Stimulated activated naive CD8-positive, alpha-beta T cell treated with anti-CD3 and anti-CD28 coated beads, Interleukin-15, Interleukin-2, amounts not matched to agents 100 ng/mL and 50 ng/mL, for 24 hours (primary cell): Measurements from ENCODE around the gene KCTD4.
"Not testable (repeated sequence)": the region's sequence is repeated elsewhere in the genome, so short reads cannot be mapped to it uniquely, and the experiment has no call there.

Source experiments
- H3K27ac Mint-ChIP-seq: one replicate; pipeline ENCODE4 v1.8.0; 2021; ENCODE audit warnings: mild to moderate bottlenecking, mixed read lengths
- H3K27me3 Mint-ChIP-seq: one replicate; pipeline ENCODE4 v1.8.0; 2021; ENCODE audit warnings: mixed read lengths
- H3K36me3 Mint-ChIP-seq: one replicate; pipeline ENCODE4 v1.8.0; 2021; ENCODE audit warnings: low read depth, mixed read lengths
- H3K4me1 Mint-ChIP-seq: one replicate; pipeline ENCODE4 v1.8.0; 2021; ENCODE audit warnings: low read depth, mixed read lengths
- H3K4me3 Mint-ChIP-seq: one replicate; pipeline ENCODE4 v1.8.0; 2021; ENCODE audit warnings: mild to moderate bottlenecking, mixed read lengths
- H3K9me3 Mint-ChIP-seq: one replicate; pipeline ENCODE4 v1.8.0; 2021; ENCODE audit warnings: mixed read lengths

Gene KCTD4

DNA sequence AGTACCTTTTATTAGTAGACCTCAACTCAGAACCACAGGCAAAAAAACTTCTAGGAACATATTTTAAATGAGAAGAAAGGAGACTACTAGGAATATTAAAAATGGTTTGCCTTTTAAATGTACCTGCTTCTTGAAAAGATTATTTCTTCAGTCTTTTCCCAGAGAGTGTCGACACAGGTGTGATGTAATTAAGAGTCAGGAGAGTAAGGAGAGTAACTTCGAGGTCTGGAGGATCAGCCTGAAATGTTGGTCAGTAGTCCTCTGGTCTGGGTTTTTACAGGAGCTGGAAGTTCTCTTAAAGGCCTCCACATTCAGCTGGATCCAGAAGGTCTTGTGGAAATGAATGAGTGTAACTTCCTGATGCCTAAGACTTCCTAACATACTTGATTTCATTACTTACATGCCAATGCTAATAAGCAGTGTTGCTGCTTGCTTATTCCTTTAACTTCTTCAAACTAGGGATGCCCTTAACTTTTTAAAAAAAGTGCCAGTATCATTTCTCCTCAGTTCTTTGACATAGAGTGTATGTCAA is at the start of gene KCTD4:
TSS of gene KCTD4 (minus strand) at position 345 of the 532 bp plus-strand sequence. CDS start 6,478 bp downstream, outside the sequence.
- no peaks in the 10 kb centered on the region for H3K9me3 Mint-ChIP-seq
- H3K27ac Mint-ChIP-seq: no peak within 1 kb of the TSS
- no peak within 1 kb of the TSS for H3K4me3 Mint-ChIP-seq
- H3K4me1 Mint-ChIP-seq: peaks cover 25% of the 10 kb centered on the region
- H3K36me3 Mint-ChIP-seq: peaks cover 47% of the 10 kb centered on the region
- H3K27me3 Mint-ChIP-seq: no peaks in the 10 kb centered on the region

DNA sequence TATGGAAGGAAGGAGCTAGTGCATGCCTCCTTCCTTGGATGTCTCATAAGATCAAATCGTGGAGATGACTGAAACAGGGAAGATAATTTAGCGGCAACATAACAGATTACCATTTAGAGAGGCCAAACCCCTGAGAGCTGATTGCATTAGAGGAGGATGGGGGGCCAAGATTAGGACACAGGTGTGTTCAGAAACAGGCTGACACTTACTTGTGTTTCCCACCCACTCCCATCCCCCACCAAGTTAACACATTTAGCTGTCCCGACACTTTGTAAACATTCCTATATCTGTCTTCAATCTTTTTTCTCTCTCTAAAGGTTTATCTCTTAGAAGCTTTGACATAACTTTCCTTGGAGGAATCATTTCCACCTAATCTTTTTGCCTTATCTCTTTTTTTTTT is 48.8 kb upstream of the KCTD4 start:
- Mint-ChIP-seq H3K27ac (no peak overlapping the region), H3K4me3 (no peak overlapping the region), H3K27me3 (no peaks in the 10 kb centered on the region), H3K9me3 (no peaks in the 10 kb centered on the region), H3K36me3 (peaks cover 27% of the 10 kb centered on the region), H3K4me1 (no peaks in the 10 kb centered on the region)

DNA sequence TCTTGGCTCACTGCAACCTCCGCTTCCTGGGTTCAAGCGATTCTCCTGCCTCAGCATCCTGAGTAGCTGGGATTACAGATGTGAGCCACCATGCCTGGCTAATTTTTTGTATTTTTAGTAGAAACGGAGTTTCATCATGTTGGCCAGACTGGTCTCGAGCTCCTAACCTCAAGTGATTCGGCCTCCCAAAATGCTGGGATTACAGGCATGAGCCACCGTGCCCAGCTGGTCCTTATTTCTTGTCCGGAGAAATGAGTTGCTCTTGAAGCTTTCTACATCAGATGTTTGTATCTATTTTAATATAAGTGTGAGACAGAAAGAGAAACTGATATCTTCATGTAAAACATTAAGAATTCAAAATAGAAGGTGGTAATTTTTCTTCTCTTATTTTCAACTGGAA is 43.9 kb upstream of the KCTD4 start:
- not testable (repeated sequence) for H3K4me3 Mint-ChIP-seq, H3K27ac Mint-ChIP-seq, H3K27me3 Mint-ChIP-seq, H3K9me3 Mint-ChIP-seq, H3K36me3 Mint-ChIP-seq, H3K4me1 Mint-ChIP-seq

DNA sequence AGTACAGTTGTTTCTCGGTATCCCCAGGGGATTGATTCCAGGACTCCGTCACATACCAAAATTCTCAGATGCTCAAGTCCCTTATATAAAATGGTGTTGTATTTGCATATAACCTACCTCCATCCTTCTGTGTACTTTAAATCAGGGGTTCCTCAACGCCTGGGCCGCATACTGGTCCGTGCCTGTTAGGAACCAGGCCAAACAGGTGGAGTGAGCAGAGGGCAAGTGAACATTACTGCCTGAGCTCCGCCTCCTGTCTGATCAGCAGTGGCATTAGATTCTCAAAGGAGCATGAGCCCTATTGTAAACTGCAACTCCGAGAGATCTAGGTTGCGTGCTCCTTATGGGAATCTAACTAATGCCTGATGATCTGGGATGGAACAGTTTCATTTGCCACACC is 42.2 kb upstream of the KCTD4 start:
- peaks cover 15% of the 10 kb centered on the region for H3K36me3 Mint-ChIP-seq
- H3K4me3 Mint-ChIP-seq: no peak overlapping the region
- H3K27me3 Mint-ChIP-seq: no peaks in the 10 kb centered on the region
- no peak overlapping the region for H3K27ac Mint-ChIP-seq
- no peaks in the 10 kb centered on the region for H3K4me1 Mint-ChIP-seq
- no peaks in the 10 kb centered on the region for H3K9me3 Mint-ChIP-seq

DNA sequence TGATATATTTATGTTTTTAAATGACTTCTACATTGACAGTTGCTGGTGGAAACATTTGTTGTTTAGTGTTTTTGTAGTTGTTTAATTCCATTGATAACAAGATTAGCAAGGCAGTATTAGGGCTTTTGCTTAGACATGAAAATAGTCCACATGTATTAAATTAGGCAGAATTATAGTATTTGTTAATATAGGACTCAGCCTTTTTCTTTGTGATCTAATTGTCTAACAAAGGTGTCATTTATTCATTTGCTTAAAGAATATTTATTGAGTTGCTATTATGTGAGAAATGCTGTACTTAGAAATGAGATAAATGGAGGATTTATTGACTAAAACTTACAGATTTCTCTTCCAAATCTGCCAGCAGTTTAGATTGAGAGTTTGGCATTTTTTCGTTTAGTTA is 41.7 kb upstream of the KCTD4 start:
- Mint-ChIP-seq H3K4me3 (no peak overlapping the region), H3K36me3 (peaks cover 16% of the 10 kb centered on the region), H3K27me3 (no peaks in the 10 kb centered on the region), H3K9me3 (no peaks in the 10 kb centered on the region), H3K27ac (no peak overlapping the region), H3K4me1 (no peaks in the 10 kb centered on the region)

DNA sequence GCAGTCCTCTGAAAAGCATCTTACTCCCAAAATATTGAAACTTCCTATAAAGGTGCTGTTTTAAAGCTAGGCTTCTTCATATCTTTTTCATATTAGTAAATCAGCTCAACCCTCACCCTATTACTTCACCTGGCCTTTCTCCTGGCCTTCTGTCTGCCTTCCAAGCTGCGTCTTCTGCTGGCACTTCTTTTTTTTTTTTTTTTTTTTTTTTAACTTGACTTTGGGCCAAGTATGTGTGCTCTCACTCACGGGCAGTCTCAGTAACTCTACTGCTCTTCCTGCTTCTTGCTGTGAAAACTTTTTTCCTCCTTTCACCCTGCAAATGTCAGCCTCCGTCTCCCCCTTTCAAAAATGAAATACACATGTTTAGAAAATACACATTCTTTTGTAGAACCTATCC is 41.2 kb upstream of the KCTD4 start:
- no peaks in the 10 kb centered on the region for H3K4me1 Mint-ChIP-seq
- H3K27me3 Mint-ChIP-seq: no peaks in the 10 kb centered on the region
- H3K27ac Mint-ChIP-seq: no peak overlapping the region
- H3K36me3 Mint-ChIP-seq: peaks cover 16% of the 10 kb centered on the region
- no peaks in the 10 kb centered on the region for H3K9me3 Mint-ChIP-seq
- H3K4me3 Mint-ChIP-seq: no peak overlapping the region

DNA sequence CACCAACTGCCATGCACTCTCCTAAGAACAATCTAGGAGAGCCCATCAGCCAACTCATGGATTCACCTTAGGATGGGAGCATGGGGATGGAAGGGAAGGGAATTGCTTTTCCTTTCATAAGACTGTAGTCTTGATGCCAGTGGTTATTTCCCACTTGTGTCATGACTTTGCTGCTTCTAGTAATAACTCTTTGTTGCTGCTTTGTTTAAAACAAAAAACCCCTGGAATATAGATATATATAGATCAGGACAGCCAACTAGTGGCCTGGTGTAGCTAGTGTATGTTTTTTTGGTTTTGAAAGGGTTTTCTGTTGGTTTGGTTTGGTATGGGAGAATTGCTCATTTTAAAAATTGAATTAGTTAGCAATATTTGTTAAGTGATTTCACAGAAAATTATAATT is 39.3 kb upstream of the KCTD4 start:
- no peaks in the 10 kb centered on the region for H3K27me3 Mint-ChIP-seq
- no peak overlapping the region for H3K27ac Mint-ChIP-seq
- no peak overlapping the region for H3K4me3 Mint-ChIP-seq
- no peaks in the 10 kb centered on the region for H3K4me1 Mint-ChIP-seq
- no peaks in the 10 kb centered on the region for H3K9me3 Mint-ChIP-seq
- peaks cover 12% of the 10 kb centered on the region for H3K36me3 Mint-ChIP-seq

DNA sequence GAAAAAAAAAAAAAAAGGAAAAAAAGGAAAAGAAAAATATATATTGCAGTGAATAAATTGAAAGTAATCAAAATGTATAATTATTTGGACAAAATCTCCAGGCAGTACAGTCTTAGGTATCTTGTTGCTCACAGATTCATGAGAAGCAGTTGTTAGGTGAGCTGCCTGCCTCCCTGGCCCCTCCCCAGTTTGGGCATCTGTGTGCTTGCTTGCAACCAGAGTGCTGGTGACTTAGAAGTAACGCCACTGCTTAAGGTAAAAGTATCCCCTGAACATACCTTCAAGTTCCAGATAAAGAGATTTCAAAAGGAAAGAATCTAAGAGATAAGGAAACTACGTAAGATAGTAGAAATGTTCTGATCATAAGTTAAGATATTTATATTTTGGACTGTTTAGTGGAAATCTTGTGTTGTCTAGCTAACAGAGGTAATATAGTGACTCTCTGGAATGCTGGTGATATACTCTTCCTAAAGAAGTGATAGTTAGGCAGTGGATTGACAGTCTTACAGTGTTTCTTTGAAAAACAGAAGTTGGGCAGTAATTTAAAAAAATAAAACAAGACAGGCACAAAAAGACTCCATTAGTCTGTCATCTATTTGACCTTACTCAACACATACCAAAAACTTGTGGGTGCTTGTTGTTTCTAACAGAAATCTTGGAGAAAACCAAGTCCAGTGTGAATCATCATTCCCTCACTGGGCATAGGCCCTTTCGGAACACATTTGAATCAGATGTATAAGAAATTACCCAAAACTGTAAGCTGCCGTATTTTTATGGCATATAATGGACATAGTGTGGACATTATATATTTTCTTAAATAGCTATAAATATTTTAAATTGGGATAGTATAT is 38.3 kb upstream of the KCTD4 start:
- H3K27me3 Mint-ChIP-seq: no peaks in the 10 kb centered on the region
- H3K9me3 Mint-ChIP-seq: no peaks in the 10 kb centered on the region
- H3K36me3 Mint-ChIP-seq: peaks cover 11% of the 10 kb centered on the region
- no peaks in the 10 kb centered on the region for H3K4me1 Mint-ChIP-seq
- H3K27ac Mint-ChIP-seq: no peak overlapping the region
- no peak overlapping the region for H3K4me3 Mint-ChIP-seq

DNA sequence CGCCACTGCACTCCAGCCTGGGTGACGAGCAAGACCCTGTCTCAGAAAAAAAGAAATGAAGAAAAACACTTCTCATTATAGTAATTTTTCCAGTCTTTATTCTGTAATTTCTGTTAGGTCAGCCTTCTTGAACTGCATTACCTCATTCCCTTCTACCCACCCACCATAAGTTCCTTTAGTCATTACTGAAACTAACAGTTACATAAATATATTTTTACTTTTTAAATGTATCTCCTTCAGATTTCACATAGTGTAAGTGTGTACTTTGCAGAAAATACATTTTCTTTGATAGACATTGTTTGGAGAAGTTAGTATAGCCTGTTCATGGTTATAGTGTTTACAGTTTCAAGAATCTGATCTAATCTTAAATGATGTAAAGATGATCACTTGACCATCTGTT is 31.7 kb upstream of the KCTD4 start:
- Mint-ChIP-seq H3K4me1 (peaks cover 13% of the 10 kb centered on the region), H3K27ac (no peak overlapping the region), H3K9me3 (no peaks in the 10 kb centered on the region), H3K36me3 (peaks cover 9% of the 10 kb centered on the region), H3K27me3 (no peaks in the 10 kb centered on the region), H3K4me3 (no peak overlapping the region)

DNA sequence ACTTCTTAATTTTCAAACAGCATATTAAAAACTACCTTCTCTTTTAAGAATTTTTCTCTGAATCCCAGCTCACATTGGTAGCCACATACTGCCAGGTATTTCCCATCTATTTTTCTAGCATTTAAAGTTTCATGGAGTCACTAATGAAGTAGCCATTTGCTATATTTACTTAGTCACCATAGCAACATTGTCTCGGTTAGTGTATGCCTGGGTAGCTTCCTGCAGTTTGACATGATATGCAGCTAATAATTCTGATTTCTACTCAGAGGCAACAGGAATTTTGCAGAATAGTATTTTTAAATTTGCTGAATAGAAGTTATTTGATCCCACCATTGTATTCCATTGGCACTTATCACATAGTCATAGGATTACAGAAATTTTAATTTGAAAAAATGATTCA is 30.9 kb upstream of the KCTD4 start:
- Mint-ChIP-seq H3K36me3 (peaks cover 9% of the 10 kb centered on the region), H3K9me3 (no peaks in the 10 kb centered on the region), H3K27me3 (no peaks in the 10 kb centered on the region), H3K4me1 (peaks cover 14% of the 10 kb centered on the region), H3K27ac (no peak overlapping the region), H3K4me3 (no peak overlapping the region)

DNA sequence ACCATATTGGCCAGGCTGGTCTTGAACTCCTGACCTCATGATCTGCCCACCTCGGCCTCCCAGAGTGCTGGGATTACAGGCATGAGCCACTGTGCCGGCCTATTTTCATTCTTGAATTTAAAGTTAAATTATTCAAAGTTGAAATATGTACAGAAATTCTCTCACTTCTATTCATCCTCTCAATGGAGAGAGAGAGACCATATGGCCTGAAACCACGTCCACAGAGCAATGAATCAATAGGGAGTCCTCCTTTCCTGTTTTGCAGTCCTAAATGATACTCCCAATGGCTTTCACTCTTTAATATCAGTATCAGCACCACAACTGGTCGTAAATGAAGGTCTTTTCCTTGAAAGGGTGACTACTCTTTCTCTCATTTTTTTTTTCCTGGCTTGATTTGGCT is 30.5 kb upstream of the KCTD4 start:
- Mint-ChIP-seq H3K27ac (no peak overlapping the region), H3K27me3 (no peaks in the 10 kb centered on the region), H3K36me3 (peaks cover 9% of the 10 kb centered on the region), H3K9me3 (no peaks in the 10 kb centered on the region), H3K4me3 (no peak overlapping the region), H3K4me1 (peaks cover 18% of the 10 kb centered on the region)

DNA sequence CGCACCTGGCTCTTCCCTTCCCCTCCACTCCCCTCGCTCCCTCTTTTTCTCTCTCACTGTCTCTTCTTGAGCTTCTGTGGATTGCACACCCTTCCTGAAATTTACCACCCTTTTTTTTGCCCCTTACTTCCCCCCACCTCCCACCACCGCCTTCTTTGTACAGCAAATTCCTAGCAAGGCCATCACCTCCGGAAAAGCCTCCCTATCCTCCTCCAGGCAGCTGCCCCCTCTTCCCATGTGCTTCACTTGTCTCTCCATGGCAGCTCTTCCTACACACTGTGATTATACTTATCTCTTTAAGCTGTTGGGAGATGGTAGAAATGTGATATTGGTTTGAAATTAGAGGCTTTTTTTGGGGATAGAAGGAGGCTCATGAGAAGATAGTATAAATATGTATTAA is 28.3 kb upstream of the KCTD4 start:
- Mint-ChIP-seq H3K4me3 (no peak overlapping the region), H3K4me1 (peaks cover 34% of the 10 kb centered on the region), H3K9me3 (no peaks in the 10 kb centered on the region), H3K36me3 (peaks cover 22% of the 10 kb centered on the region), H3K27ac (no peak overlapping the region), H3K27me3 (no peaks in the 10 kb centered on the region)

DNA sequence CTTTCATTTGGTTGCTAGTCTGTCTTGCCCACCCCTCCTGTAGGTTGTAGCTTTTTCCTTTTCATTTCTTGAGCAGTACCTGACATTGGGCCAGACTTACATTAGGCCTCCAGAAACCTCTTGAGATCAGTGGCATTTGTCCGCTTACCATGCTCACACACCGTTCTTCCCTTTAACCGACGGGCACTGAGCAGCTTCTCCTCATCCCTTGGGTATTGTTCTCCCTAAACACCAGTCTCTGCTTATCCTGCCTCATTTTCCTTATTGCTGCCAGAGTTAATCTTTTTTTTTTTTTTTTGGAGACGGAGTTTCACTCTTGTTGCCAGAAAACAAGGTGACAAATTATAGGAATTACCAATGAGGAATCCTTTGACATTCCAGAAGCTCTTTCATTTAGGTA is 27.2 kb upstream of the KCTD4 start:
- H3K4me3 Mint-ChIP-seq: no peak overlapping the region
- H3K4me1 Mint-ChIP-seq: peaks cover 34% of the 10 kb centered on the region
- H3K27me3 Mint-ChIP-seq: no peaks in the 10 kb centered on the region
- no peak overlapping the region for H3K27ac Mint-ChIP-seq
- H3K36me3 Mint-ChIP-seq: peaks cover 22% of the 10 kb centered on the region
- H3K9me3 Mint-ChIP-seq: no peaks in the 10 kb centered on the region

DNA sequence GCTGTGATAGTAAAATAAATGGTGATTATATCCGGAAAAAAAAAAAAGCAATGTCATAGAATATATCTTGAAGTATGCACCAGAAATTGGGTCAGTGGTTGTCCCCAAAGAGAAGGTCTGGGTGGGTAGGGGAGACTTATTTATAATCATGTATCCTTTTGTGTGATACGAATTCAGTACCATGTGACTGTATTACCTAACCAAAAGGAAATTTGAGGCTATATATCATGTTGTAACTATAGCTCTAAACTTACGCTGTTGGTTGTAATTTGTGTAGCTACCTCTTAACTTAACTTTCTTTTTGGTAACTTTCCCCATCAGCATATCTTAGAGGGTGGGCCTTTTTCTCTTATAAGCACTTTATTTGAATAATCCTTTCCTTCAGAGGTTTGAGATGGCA is 25.2 kb upstream of the KCTD4 start:
- Mint-ChIP-seq H3K9me3 (no peaks in the 10 kb centered on the region), H3K27me3 (no peaks in the 10 kb centered on the region), H3K4me3 (no peak overlapping the region), H3K36me3 (peaks cover 30% of the 10 kb centered on the region), H3K4me1 (peaks cover 26% of the 10 kb centered on the region), H3K27ac (no peak overlapping the region)

DNA sequence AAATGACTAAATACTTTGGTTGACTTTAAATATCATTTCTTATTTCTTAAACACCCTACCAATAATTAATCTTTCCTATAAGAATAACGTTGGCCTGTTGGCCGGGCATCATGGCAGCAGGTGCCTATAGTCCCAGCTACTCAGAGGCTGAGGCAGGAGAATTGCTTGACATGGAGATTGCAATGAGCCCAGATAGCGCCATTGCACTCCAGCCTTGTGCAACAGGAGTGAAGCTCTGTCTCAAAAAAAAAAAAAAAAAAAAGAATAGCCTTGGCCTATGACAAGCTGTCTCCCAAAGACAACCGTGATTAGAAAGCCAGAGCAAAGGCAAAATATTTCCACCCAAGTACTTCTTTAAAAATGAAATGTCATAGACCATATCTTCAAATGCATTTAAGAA is 24.5 kb upstream of the KCTD4 start:
- Mint-ChIP-seq H3K4me3 (no peak overlapping the region), H3K4me1 (peaks cover 26% of the 10 kb centered on the region), H3K27ac (no peak overlapping the region), H3K27me3 (no peaks in the 10 kb centered on the region), H3K9me3 (no peaks in the 10 kb centered on the region), H3K36me3 (peaks cover 33% of the 10 kb centered on the region)

DNA sequence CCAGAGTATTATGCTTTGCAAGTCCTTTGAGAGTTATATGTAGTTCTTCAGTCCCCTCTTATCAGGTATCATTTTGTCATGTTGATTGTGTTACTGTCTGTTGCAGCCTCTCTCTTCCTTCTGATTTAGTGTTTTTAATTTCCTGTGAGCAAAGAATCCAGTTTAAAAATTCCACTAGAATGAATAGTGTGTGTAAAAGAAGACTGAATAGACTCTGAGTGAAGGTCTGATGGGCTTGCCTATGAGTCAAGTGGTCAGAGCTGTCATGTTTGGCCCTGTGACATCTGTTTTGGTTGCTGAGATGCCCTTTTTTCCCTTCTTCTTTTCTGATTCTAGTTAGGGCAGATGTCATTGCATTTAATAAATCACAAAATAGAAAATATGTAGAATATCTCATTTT is 23.3 kb upstream of the KCTD4 start:
- H3K27ac Mint-ChIP-seq: no peak overlapping the region
- no peaks in the 10 kb centered on the region for H3K9me3 Mint-ChIP-seq
- H3K36me3 Mint-ChIP-seq: peaks cover 28% of the 10 kb centered on the region
- no peak overlapping the region for H3K4me3 Mint-ChIP-seq
- no peaks in the 10 kb centered on the region for H3K27me3 Mint-ChIP-seq
- peaks cover 22% of the 10 kb centered on the region for H3K4me1 Mint-ChIP-seq
